Endothelial cell of umbilical vein (primary cell): Measurements from ENCODE around the gene PRR15L. TPM values are rescaled to one million over a fixed set of nuclear protein-coding genes. Genes with fewer than 3 reads are reported as not detected.

Source experiments
- BruUV-seq: library from RNA; stranded (reverse); fragments of 400-500 nt; replicated peaks from 2 replicates; lab custom pipeline; 2021; lab: Mats Ljungman, UMichigan
- CTCF ChIA-PET: fragments of 300-600, 350-600 bp; sonication (Branson Sonifier 250); formaldehyde crosslinking; loops from one replicate; lab custom pipeline; 2021; ENCODE audit warnings: antibody characterized with exemption, inconsistent platforms; lab: Charles Lee
- POLR2A ChIA-PET: fragments of 300-600, 350-600 bp; sonication (Branson Sonifier 250); formaldehyde crosslinking; loops from one replicate; lab custom pipeline; 2021; ENCODE audit warnings: antibody characterized with exemption, inconsistent platforms; lab: Charles Lee
- DNase-seq: peaks from one replicate; pipeline ENCODE4 v3.0.0-alpha.2; 2011; ENCODE audit warnings: low read depth, low spot score
- FAIRE-seq: peaks from 2 replicates; lab custom pipeline; 2011; peaks lifted over from hg19 to GRCh38; lab: Jason Lieb, UNC
- H2AFZ ChIP-seq: 2 replicates; pipeline ENCODE4 v1.6.0; 2012; ENCODE audit warnings: low read depth, low read length, control low read depth, inconsistent platforms
- H3K27ac ChIP-seq: 2 replicates; pipeline ENCODE4 v1.5.1; 2011; ENCODE audit warnings: low read depth, mild to moderate bottlenecking, control low read depth, low read length, moderate library complexity; ENCODE audit not compliant: insufficient read depth
- H3K27me3 ChIP-seq, 2 experiments: 2 replicates each; pipeline versions ENCODE4 v1.6.0 to v1.6.1; 2011; ENCODE audit warnings: low read length in 2 of 2, mixed read lengths in 1 of 2; ENCODE audit not compliant: control insufficient read depth in 2 of 2, insufficient read depth in 2 of 2
- H3K36me3 ChIP-seq, 2 experiments: 2 replicates in 1 of 2; 3 replicates in 1 of 2; pipeline ENCODE4 v1.5.1; 2011; ENCODE audit warnings: low read length in 2 of 2, mild to moderate bottlenecking in 1 of 2, moderate library complexity in 1 of 2; ENCODE audit not compliant: control insufficient read depth in 2 of 2, insufficient read depth in 2 of 2; ENCODE audit errors: extremely low read depth in 1 of 2
- H3K4me1 ChIP-seq: 3 replicates; pipeline ENCODE4 v1.5.1; 2011; ENCODE audit warnings: mild to moderate bottlenecking, low read length; ENCODE audit not compliant: control insufficient read depth, insufficient read depth; ENCODE audit errors: extremely low read depth
- H3K4me2 ChIP-seq: 2 replicates; pipeline ENCODE4 v1.6.1; 2011; ENCODE audit warnings: low read length, control low read depth, mixed read lengths; ENCODE audit not compliant: insufficient read depth
- H3K4me3 ChIP-seq, 3 experiments: fragments of 200-600 bp in 1 of 3; sonication (generic), shearing (Covaris generic) in 1 of 3; replicated peaks in 1 of 3; 2 replicates each; pipeline ENCODE4 v1.5.1; 2011 to 2016; ENCODE audit warnings: control low read depth in 3 of 3, low read length in 3 of 3, mild to moderate bottlenecking in 2 of 3, inconsistent platforms in 1 of 3, low read depth in 1 of 3, moderate library complexity in 1 of 3; ENCODE audit not compliant: insufficient read depth in 1 of 3
- H3K79me2 ChIP-seq: 2 replicates; pipeline ENCODE4 v1.6.0; 2012; ENCODE audit warnings: low read length, inconsistent platforms; ENCODE audit not compliant: control insufficient read depth, insufficient read depth
- H3K9ac ChIP-seq: replicated peaks from 2 replicates; pipeline ENCODE3; 2011; ENCODE audit warnings: low read length, control low read depth; ENCODE audit not compliant: insufficient read depth; ENCODE audit errors: extremely low read depth
- H3K9me1 ChIP-seq: replicated peaks from 3 replicates; pipeline ENCODE4 v1.6.0; 2011; ENCODE audit warnings: mild to moderate bottlenecking, low read length; ENCODE audit not compliant: control insufficient read depth, insufficient read depth; ENCODE audit errors: extremely low read depth
- H3K9me3 ChIP-seq: replicated peaks from 2 replicates; pipeline ENCODE4 v1.5.1; 2012; ENCODE audit warnings: low read length, inconsistent platforms; ENCODE audit not compliant: control insufficient read depth, insufficient read depth
- H4K20me1 ChIP-seq: replicated peaks from 2 replicates; pipeline ENCODE3; 2011; ENCODE audit warnings: mild to moderate bottlenecking, low read length; ENCODE audit not compliant: control insufficient read depth, insufficient read depth; ENCODE audit errors: extremely low read depth
- CTCF ChIP-seq, 2 donors: IDR thresholded peaks; 1 replicate in 1 of 2; 2 replicates in 1 of 2; pipeline ENCODE4 v1.5.1; 2011; ENCODE audit warnings: low read length in 2 of 2, mild to moderate bottlenecking in 2 of 2, moderate library complexity in 2 of 2, control low read depth in 1 of 2, inconsistent platforms in 1 of 2, low read depth in 1 of 2; ENCODE audit not compliant: insufficient read depth in 1 of 2; ENCODE audit errors: extremely low read depth in 1 of 2
- EZH2 ChIP-seq: IDR thresholded peaks from 2 replicates; pipeline ENCODE4 v1.6.1; 2012; ENCODE audit warnings: borderline replicate concordance, low read depth, mild to moderate bottlenecking, moderate library complexity, low read length, inconsistent platforms; ENCODE audit not compliant: severe bottlenecking
- FOS ChIP-seq: IDR thresholded peaks from 2 replicates; pipeline ENCODE4 v1.6.1; 2011; ENCODE audit warnings: mild to moderate bottlenecking, low read length, moderate library complexity, borderline replicate concordance; ENCODE audit not compliant: insufficient read depth
- GATA2 ChIP-seq: IDR thresholded peaks from 2 replicates; pipeline ENCODE4 v1.7.0; 2011; ENCODE audit warnings: low read depth, mild to moderate bottlenecking, moderate library complexity, mixed read lengths, low read length; ENCODE audit not compliant: insufficient read length, insufficient read depth
- JUN ChIP-seq: IDR thresholded peaks from 2 replicates; pipeline ENCODE4 v1.6.1; 2011; ENCODE audit warnings: borderline replicate concordance, low read depth; ENCODE audit not compliant: insufficient read length, insufficient read depth
- MAX ChIP-seq: IDR thresholded peaks from 2 replicates; pipeline ENCODE4 v1.6.1; 2011; ENCODE audit not compliant: insufficient read depth, insufficient read length
- MYC ChIP-seq: IDR thresholded peaks from one replicate; pipeline ENCODE4 v1.6.1; 2011; ENCODE audit warnings: mild to moderate bottlenecking, low read depth, low read length
- POLR2A ChIP-seq: IDR thresholded peaks from 2 replicates; pipeline ENCODE4 v1.6.1; 2012; ENCODE audit warnings: low read depth, mild to moderate bottlenecking, control low read depth, low read length
- POLR2AphosphoS5 ChIP-seq: IDR thresholded peaks from 2 replicates; pipeline ENCODE4 v1.6.1; 2012; ENCODE audit warnings: low read depth, mild to moderate bottlenecking, control low read depth, low read length, moderate library complexity; ENCODE audit not compliant: insufficient read depth
- dilution Hi-C: fragments of 300-500 bp; cut with MboI; formaldehyde crosslinking; loops from one replicate; pipeline ENCODE4 v1.15.0; 2019; ENCODE audit warnings: low sequenced_read_pairs; ENCODE audit not compliant: extremely low pct_ligation_motif_present
- intact Hi-C: fragments of 100-400 bp; cut with micrococcal nuclease; formaldehyde crosslinking; loops from one replicate; pipeline ENCODE4 v1.10.0; 2022
- polyA plus RNA-seq, 4 experiments: library from polyadenylated mRNA; depleted of rRNA in 3 of 4; stranded (reverse) in 3 of 4; unstranded in 1 of 4; fragments of >200 nt; gene quantifications; 2 replicates each; pipeline versions ENCODE4 v1.2.1 to v1.2.3, GENCODE V29; 2011 to 2012; ENCODE audit warnings: missing spikeins in 1 of 4
- total RNA-seq: library from RNA; stranded (reverse); gene quantifications from 2 replicates; pipeline ENCODE4 v1.2.3, GENCODE V29; 2021

The PRR15L gene
- total and polyA plus RNA-seq, 2 donors (not counting 3 experiments of a cell fraction or from before 2014, with no cell fraction given): not detected

- POLR2A ChIA-PET: interaction anchor here (0.5 kb wide), 1 partner anchor 1368 kb away, joined by 4 read pairs; no protein-coding TSS in a partner anchor
- no peak overlapping the region for H3K9ac ChIP-seq
Measured at GRCh38 chr17:47975189-47975822, 17.6 kb upstream of the PRR15L start.

GRCh38 chr17:47973541-47973940, 15.9 kb upstream of the PRR15L start:
- CTCF ChIA-PET: interaction anchor here (15.7 kb wide), 1 partner anchor 44 kb away, joined by 469 read pairs; no protein-coding TSS in a partner anchor
- peaks cover 0 to 24% of the 10 kb centered on the region in 2 experiments for H3K36me3 ChIP-seq
- H3K9ac ChIP-seq: no peak overlapping the region
- TF ChIP-seq JUN (no peak), MYC (no peak), EZH2 (no peak), POLR2AphosphoS5 (no peak), MAX (no peak), FOS (no peak), POLR2A (no peak), GATA2 (no peak), CTCF (IDR thresholded peaks at IDR 0.05; ENCODE audit: extremely low read depth in 1 of 2, insufficient read depth in 1 of 2, low read depth in 1 of 2, low read length in 2 of 2) (no peak)
- H3K27me3 ChIP-seq: no peaks in the 10 kb centered on the region
- no peaks in the 10 kb centered on the region for H3K9me1 ChIP-seq
- H3K4me1 ChIP-seq: peaks cover 6% of the 10 kb centered on the region
- H3K4me2 ChIP-seq: no peak overlapping the region
- no peak overlapping the region for H3K27ac ChIP-seq
- intact Hi-C loops (no loop called here), dilution Hi-C loops (no loop called here)
- H3K9me3 ChIP-seq: no peaks in the 10 kb centered on the region
- BruUV-seq: no TSS peak
- no peak for DNase-seq
- H2AFZ ChIP-seq: no peak overlapping the region
- H3K4me3 ChIP-seq: no peak overlapping the region
- POLR2A ChIA-PET: no interaction called here
- H3K79me2 ChIP-seq: no peaks in the 10 kb centered on the region
- no peaks in the 10 kb centered on the region for H4K20me1 ChIP-seq
- no peak for FAIRE-seq

More at GRCh38 chr17:47975189-47975822, 17.6 kb upstream of the PRR15L start:
- no peak overlapping the region for H3K27ac ChIP-seq
- H3K4me1 ChIP-seq: peaks cover 6% of the 10 kb centered on the region
- no peak overlapping the region for H2AFZ ChIP-seq
- H3K9me3 ChIP-seq: no peaks in the 10 kb centered on the region
- FAIRE-seq: no peak
- no peaks in the 10 kb centered on the region for H3K27me3 ChIP-seq
- TF ChIP-seq POLR2AphosphoS5: no peak
- TF ChIP-seq EZH2: no peak
- no peak for TF ChIP-seq GATA2
- TF ChIP-seq POLR2A: no peak
- no peak for TF ChIP-seq MYC
- DNase-seq: no peak
- H4K20me1 ChIP-seq: no peaks in the 10 kb centered on the region
- dilution Hi-C loops: no loop called here
- H3K4me3 ChIP-seq: no peak overlapping the region
- intact Hi-C loops: no loop called here
- H3K79me2 ChIP-seq: no peaks in the 10 kb centered on the region
- no peak overlapping the region for H3K4me2 ChIP-seq
- no TSS peak for BruUV-seq
- no peaks in the 10 kb centered on the region for H3K9me1 ChIP-seq
- CTCF ChIA-PET: interaction anchor here (15.7 kb wide), 1 partner anchor 42 kb away, joined by 469 read pairs; no protein-coding TSS in a partner anchor
- H3K36me3 ChIP-seq: peaks cover 0 to 32% of the 10 kb centered on the region in 2 experiments
